HG03039 (cell line): ENCODE results near the gene SURF1.
"Not testable (repeated sequence)": the region's sequence is repeated elsewhere in the genome, so short reads cannot be mapped to it uniquely, and the experiment has no call there.

ENCODE experiments used
- ATAC-seq: cut with Tn5 transposase; IDR thresholded peaks from one replicate; pipeline ENCODE4 v1.9.1; 2021; ENCODE audit warnings: mild to moderate bottlenecking, moderate library complexity; ENCODE audit not compliant: unreplicated experiment

The SURF1 gene

GRCh38 chr9:133356391-133357091, at the start of gene SURF1, which contains the start of gene SURF2:
Gene SURF1, minus strand, starts transcription at chr9:133356487. Its CDS starts 34 bp downstream, at chr9:133356453.
Gene SURF2, plus strand, starts transcription at chr9:133356550. Its CDS starts 43 bp downstream, at chr9:133356593.
- ATAC-seq = peak; percentile 52

DNA sequence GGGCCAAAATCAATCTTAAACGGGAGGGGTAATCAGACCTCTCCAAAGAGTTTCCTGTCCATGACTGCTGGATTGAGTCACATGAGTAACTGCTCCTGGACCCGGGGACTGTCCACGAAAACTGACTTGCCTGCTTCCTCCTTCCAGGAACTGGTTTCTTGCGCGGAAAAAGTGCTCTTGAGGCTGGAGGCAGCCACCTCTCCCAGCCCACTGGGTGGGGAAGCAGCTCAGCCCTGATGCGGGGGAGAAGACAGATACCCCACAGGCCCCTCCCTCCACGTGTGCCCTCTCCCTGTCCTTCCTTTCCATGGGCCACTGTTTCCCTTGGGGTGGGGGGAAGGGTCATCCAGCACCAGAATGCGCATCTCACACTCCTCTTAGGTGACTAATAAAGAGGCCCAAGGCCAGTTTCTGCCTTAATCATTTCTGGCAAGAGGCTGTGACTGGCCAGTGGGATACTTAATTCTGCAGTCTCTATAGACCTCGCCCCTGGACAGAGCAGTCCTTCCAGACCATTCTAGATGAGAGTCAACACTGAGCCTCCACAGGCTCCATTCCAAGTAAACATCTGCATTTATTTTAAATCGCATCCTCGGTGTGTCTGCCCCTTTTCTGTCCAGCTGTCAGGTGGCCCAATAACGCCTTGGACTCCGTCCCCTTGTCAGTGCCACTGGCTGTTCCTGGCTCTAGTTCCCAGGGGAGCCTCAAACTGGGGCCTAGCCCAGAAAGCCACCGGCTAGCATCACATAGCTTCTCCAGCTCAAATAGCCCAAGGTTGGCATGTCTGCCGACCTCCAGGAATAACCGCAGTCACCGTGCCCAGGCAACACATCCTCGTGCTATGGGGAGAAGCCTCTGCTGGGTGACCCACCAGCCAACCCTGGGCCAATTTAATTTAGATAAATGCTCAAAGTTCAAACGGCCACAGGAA, 49.5 kb upstream of the SURF1 start:
- ATAC-seq = no peak

DNA sequence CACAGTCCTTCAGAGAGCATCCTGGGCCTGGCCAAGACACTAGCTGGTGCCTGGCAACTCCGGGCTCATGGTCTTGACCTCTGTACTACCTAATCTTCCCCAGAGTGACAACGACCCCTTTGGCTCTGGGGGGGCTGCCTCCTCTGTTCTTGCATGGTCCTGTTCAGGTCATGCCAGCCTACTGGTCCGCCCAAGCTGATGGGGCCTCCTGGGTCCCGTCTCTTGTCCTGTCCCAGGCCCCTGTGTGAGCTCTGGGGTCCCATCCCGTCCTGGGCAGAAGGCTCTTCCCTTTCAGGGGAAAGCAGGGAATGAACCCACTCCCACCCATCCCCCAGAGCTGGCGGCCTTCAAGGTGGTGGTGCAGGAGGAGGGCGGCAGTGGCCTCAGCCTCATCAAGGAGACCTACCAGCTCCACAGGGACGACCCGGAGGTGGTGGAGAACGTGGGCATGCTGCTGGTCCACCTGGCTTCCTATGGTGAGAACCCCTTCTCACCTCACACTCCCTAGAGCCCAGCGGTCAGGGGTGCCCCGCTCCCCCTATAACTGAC, 48.2 kb upstream of the SURF1 start:
- ATAC-seq = no peak

DNA sequence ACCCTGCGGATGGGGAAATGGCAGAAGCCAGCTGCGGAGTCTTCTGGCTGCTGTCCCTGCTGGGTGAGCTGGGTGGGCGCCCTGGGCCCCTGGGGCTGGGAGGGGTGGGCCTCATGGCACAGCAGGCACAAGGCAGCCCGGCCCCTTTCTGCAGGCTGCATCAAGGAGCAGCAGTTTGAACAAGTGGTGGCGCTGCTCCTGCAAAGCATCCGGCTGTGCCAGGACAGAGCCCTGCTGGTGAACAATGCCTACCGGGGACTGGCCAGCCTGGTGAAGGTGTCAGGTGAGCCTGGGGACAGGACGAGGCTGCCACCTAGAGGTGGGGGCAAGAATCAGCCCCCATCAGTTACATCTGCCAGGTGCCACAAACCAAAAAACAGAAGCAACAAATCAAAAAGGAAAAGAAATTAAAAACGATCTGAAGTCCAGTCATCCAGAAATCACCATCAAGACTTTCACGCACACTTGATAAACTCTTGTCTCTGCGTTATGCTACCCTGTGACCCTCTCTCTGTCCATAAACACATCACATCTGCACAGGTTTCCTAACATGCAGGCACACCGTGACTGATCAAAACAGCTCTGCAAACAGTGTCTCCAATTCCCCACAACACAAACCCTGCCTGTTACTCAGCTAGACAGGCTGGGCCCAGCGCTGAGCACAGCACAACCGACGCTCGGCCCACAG, 47.6 kb upstream of the SURF1 start:
- ATAC-seq = no peak

DNA sequence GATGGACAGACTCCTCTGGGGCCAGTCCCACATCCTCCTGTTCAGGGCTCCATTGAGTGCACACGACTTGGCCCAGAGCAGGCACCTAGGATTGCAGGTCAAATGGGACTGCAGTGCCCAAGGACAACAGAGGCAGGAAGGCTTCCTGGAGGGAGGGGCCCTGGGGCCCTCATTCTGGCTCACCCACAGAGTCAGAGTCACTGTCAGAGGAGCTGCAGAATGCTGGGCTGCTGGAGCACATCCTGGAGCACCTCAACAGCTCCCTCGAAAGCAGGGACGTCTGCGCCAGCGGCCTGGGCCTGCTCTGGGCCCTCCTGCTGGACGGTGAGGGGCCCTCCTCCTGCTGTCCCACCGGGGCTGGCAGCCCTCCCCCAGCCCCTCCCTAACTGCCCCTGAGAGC, 46.4 kb upstream of the SURF1 start:
- ATAC-seq = no peak

DNA sequence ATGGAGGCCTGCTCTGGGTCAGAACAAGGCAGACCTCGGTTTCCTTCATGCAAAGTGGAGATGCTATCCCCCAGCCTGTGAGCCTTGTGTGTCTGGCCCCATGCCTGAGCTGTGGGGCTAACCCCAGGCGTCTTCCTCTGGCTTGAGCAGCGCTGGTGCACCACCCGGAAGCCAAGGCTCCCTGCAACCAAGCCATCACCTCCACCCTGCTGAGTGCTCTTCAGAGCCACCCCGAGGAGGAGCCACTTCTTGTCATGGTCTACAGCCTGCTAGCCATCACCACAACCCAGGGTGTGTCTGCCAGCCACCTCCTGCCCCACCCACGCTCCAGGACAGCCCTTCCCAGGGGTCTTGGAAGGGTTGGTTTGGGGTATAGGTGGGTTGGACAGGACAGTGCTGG, 45.3 kb upstream of the SURF1 start:
- no peak for ATAC-seq

GRCh38 chr9:133400292-133400691, 44.0 kb upstream of the SURF1 start:
- ATAC-seq = no peak

- no peak for ATAC-seq
Observed at GRCh38 chr9:133397895-133398294, 41.6 kb upstream of the SURF1 start.

DNA sequence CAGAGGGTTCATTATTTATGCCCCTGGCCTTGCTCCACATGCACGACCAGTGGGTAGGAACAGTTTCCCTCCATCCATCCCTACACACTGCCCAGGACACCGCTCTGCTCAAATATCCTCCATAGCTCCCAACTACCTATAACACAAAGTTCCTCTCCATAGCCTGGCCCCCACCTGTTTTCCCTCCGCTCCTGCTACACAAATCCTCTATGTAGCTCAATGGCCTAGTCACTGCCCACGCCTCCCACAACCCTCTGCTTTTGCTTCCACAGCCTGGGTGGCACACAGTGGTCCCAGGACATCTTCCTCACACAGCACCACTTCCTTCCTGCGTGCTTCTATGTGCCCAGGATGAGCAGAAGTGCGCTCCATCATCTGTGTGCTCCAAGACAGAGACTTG, 41.1 kb upstream of the SURF1 start:
- no peak for ATAC-seq

DNA sequence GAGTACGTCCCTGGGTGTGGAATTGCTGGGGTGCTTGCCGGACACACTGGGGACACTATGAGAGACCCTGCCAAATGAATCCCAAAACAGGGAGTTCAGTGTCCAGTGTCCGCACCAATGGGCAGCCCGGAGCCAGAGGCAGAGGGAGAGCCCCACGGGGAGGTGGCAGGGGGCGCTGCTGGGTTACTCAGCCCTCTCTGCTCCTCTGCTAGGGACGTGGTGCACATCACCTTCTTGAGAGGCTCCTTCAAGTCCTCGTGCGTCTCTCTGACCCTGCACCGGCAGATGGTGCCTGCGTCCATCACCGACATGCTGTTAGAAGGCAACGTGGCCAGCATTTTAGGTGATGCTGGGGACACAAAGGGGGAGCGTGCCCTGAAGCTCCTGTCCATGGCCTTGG, 40.7 kb upstream of the SURF1 start:
- ATAC-seq = no peak

DNA sequence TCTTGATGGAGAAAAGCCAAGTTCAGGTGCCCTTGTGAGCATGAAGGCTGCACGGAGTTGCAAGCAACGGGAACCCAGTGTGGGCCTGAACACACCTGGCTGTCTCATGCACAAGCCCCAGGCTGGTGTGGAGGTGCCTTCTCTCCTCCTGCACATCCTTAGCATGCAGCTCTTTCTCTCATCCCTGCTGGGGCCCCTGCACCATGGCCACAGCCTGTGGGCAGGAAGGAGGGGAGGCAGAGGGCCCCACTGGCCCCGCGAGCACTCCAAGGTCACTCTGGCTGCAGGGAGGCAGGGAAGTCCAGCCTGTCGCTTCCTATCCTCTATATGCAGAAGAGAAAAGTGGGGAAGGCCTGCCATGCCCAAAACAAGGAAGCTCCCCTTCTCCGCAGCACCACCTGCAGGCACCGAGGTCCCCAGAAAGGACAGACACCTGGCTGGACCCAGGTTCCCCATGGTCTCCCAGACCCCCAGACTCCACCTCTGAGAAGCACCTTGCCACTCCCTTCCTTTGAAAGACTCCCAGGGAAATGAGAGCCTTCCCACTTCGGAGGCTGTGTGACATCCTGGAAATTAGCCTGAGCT, 38.5 kb upstream of the SURF1 start:
- ATAC-seq = no peak

DNA sequence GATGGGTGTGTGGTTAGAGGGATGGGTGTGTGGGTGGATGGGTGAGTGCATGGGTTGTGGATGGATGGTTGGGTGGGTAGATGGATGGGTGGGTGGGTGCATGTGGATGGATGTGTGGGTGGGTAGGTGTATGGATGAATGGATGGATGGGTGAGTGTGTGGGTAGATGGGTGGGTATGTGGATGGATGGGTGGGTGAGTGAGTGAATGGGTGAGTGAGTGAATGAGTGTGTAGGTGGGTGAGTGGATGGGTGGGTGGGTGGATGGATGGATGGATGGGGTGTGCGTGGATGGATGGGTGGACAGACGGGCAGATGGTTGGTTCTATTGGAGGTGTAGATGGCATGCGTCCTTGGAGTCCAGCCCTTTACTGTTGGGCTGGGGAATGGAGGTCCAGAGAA, 37.1 kb upstream of the SURF1 start:
- no peak for ATAC-seq

- not testable (repeated sequence) for ATAC-seq
Observed at GRCh38 chr9:133392308-133392707, 36.0 kb upstream of the SURF1 start.

- ATAC-seq = not testable (repeated sequence)
Observed at GRCh38 chr9:133391449-133391848, 35.2 kb upstream of the SURF1 start.

GRCh38 chr9:133390713-133391112, 34.4 kb upstream of the SURF1 start:
- ATAC-seq = no peak

- ATAC-seq = no peak
Observed at GRCh38 chr9:133389562-133389961, 33.3 kb upstream of the SURF1 start.

DNA sequence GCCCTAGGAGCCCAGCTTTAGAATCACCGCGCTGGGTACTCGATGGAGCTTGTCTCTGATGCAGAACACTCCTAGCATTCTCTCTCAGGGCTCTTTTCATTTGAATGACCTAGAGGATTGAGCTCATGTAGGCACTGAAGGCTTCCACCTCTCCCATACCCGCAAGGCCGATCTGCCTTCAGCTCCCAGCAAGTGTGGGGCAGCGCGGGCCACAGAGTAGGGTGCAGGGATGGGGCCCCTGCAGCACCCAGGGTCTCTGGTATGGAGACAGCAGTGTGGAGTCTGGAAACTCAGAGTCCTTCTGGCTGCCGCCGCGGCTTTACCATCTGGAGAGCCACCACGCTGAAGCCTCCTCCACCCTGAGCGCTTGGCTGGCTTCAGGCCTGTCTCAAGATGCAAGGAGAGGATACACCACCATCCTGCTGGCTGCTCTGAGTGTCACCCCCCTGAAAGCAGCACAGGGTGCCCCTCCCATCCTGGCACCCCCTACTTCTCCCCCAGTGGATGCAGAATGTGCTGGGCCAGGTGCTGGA, 32.8 kb upstream of the SURF1 start:
- ATAC-seq = no peak

GRCh38 chr9:133387680-133388079, 31.4 kb upstream of the SURF1 start:
- no peak for ATAC-seq

DNA sequence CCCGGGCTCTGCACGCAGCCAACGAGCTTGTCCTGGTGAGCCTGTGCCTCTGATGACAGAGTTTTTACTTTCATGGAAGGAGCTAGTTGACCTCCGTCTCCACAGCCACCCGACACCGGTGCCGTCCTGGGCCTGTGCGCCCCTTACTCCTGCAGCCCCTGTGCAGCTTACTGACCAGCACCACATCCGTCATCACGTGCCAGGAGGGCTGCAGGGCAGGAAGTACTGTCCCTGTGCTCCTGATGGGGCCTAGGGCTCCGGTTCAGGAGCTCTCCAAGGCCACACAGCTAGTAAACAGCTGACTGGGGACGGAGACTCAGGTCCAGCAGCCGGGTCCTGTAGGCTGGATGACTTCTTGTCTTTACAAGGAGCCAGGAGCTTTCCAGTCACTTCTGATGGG, 30.1 kb upstream of the SURF1 start:
- no peak for ATAC-seq

DNA sequence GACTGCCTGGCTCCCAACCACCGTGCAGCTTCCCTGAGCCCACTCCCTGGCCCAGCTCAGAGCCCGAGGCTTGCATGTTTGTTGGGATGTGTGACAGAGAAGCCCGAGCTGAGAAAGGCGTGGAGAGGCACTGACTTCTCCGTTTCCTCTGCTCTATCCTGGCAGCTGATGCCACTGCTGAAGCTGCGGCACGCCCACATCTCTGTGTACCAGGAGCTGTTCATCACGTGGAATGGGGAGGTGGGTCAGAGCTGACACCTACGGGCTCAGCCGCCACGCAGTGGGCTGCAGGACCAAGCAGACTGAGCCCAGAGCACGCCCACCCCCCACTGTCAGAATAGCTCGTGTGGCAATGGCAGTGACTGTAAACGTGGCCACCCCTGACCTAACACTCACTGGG, 29.2 kb upstream of the SURF1 start:
- ATAC-seq = no peak
